HG03103 (cell line): Measurements from ENCODE around the gene PBX3.
"Not testable (repeated sequence)": the region's sequence is repeated elsewhere in the genome, so short reads cannot be mapped to it uniquely, and the experiment has no call there.

ENCODE experiments used
- ATAC-seq: cut with Tn5 transposase; IDR thresholded peaks from one replicate; pipeline ENCODE4 v1.9.1; 2021; ENCODE audit warnings: low read depth; ENCODE audit not compliant: unreplicated experiment

The PBX3 gene

GRCh38 chr9:125774106-125774505, 26.9 kb downstream of the PBX3 start:
- no peak for ATAC-seq

GRCh38 chr9:125776789-125777188, 29.6 kb downstream of the PBX3 start:
- not testable (repeated sequence) for ATAC-seq

GRCh38 chr9:125778538-125779219, 31.5 kb downstream of the PBX3 start:
- ATAC-seq = not testable (repeated sequence)

GRCh38 chr9:125779220-125779565, 32.0 kb downstream of the PBX3 start:
- ATAC-seq = not testable (repeated sequence)

- ATAC-seq = no peak
Observed at GRCh38 chr9:125782718-125783117, 35.5 kb downstream of the PBX3 start.

- ATAC-seq = no peak
Observed at GRCh38 chr9:125784286-125785049, 37.3 kb downstream of the PBX3 start.

- ATAC-seq = no peak
Observed at GRCh38 chr9:125785248-125785751, 38.1 kb downstream of the PBX3 start.

- no peak for ATAC-seq
Observed at GRCh38 chr9:125787715-125788114, 40.5 kb downstream of the PBX3 start.

GRCh38 chr9:125789196-125789595, 42.0 kb downstream of the PBX3 start:
- ATAC-seq = no peak

- no peak for ATAC-seq
Observed at GRCh38 chr9:125794708-125795107, 47.5 kb downstream of the PBX3 start.

- ATAC-seq = no peak
Observed at GRCh38 chr9:125795970-125796596, 48.9 kb downstream of the PBX3 start.

- no peak for ATAC-seq
Observed at GRCh38 chr9:125797930-125798329, 50.8 kb downstream of the PBX3 start.

GRCh38 chr9:125803526-125803925, 56.4 kb downstream of the PBX3 start:
- no peak for ATAC-seq

GRCh38 chr9:125805057-125805456, 57.9 kb downstream of the PBX3 start:
- ATAC-seq = no peak

GRCh38 chr9:125805586-125805985, 58.4 kb downstream of the PBX3 start:
- ATAC-seq = no peak

GRCh38 chr9:125807079-125807478, 59.9 kb downstream of the PBX3 start:
- ATAC-seq = no peak

- ATAC-seq = no peak
Observed at GRCh38 chr9:125810161-125810560, 63.0 kb downstream of the PBX3 start.

- ATAC-seq = no peak
Observed at GRCh38 chr9:125811002-125811401, 63.8 kb downstream of the PBX3 start.

- no peak for ATAC-seq
Observed at GRCh38 chr9:125812403-125812802, 65.2 kb downstream of the PBX3 start.

GRCh38 chr9:125815568-125815967, 68.4 kb downstream of the PBX3 start:
- no peak for ATAC-seq

GRCh38 chr9:125816321-125816720, 69.1 kb downstream of the PBX3 start:
- ATAC-seq = no peak
